ENCODE results near the gene MAS1.

GRCh38 chr6:159886270-159886669, 4.5 kb upstream of the MAS1 start:
- TF ChIP-seq PRDM10 (CRISPR knock-in tag; IDR thresholded peaks at IDR 0.05; ENCODE audit: low read depth) (no peak), ZNF207 (IDR thresholded peaks at IDR 0.05; ENCODE audit: borderline replicate concordance) (no peak), ZSCAN5A (CRISPR knock-in tag; IDR thresholded peaks at IDR 0.05; ENCODE audit: borderline replicate concordance) (no peak)

Data from HepG2 (cell line).